Mucosa of rectum (tissue), 2 donors: Measurements from ENCODE around the gene QSOX1.

Experiments
- H3K27ac ChIP-seq, 2 donors: one replicate each; pipeline ENCODE4 v1.7.0; 2013; ENCODE audit warnings: inconsistent platforms in 2 of 2, low read depth in 2 of 2, low read length in 2 of 2
- H3K27me3 ChIP-seq, 2 donors: one replicate each; pipeline ENCODE4 v1.7.0; 2013; ENCODE audit warnings: low read length in 2 of 2; ENCODE audit not compliant: control insufficient read depth in 2 of 2, insufficient read depth in 2 of 2
- H3K36me3 ChIP-seq, 2 donors: one replicate each; pipeline ENCODE4 v1.7.0; 2013; ENCODE audit warnings: low read length in 2 of 2; ENCODE audit not compliant: control insufficient read depth in 2 of 2, insufficient read depth in 2 of 2
- H3K4me1 ChIP-seq, 2 donors: one replicate each; pipeline ENCODE4 v1.7.0; 2013; ENCODE audit warnings: low read length in 2 of 2, mild to moderate bottlenecking in 1 of 2; ENCODE audit not compliant: control insufficient read depth in 2 of 2, insufficient read depth in 2 of 2
- H3K4me3 ChIP-seq, 2 donors: one replicate each; pipeline ENCODE4 v1.7.0; 2013; ENCODE audit warnings: low read length in 2 of 2
- H3K9ac ChIP-seq, 2 donors: one replicate each; pipeline ENCODE4 v1.7.0; 2013; ENCODE audit warnings: low read length in 2 of 2, low read depth in 1 of 2, mild to moderate bottlenecking in 1 of 2
- H3K9me3 ChIP-seq, 2 donors: one replicate each; pipeline ENCODE4 v1.7.0; 2013; ENCODE audit warnings: low read length in 2 of 2; ENCODE audit not compliant: control insufficient read depth in 2 of 2
- donor health status: healthy.
- donor health status: Normal muscosa, but diverticular disease.

Gene QSOX1, protein sequence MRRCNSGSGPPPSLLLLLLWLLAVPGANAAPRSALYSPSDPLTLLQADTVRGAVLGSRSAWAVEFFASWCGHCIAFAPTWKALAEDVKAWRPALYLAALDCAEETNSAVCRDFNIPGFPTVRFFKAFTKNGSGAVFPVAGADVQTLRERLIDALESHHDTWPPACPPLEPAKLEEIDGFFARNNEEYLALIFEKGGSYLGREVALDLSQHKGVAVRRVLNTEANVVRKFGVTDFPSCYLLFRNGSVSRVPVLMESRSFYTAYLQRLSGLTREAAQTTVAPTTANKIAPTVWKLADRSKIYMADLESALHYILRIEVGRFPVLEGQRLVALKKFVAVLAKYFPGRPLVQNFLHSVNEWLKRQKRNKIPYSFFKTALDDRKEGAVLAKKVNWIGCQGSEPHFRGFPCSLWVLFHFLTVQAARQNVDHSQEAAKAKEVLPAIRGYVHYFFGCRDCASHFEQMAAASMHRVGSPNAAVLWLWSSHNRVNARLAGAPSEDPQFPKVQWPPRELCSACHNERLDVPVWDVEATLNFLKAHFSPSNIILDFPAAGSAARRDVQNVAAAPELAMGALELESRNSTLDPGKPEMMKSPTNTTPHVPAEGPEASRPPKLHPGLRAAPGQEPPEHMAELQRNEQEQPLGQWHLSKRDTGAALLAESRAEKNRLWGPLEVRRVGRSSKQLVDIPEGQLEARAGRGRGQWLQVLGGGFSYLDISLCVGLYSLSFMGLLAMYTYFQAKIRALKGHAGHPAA

DNA sequence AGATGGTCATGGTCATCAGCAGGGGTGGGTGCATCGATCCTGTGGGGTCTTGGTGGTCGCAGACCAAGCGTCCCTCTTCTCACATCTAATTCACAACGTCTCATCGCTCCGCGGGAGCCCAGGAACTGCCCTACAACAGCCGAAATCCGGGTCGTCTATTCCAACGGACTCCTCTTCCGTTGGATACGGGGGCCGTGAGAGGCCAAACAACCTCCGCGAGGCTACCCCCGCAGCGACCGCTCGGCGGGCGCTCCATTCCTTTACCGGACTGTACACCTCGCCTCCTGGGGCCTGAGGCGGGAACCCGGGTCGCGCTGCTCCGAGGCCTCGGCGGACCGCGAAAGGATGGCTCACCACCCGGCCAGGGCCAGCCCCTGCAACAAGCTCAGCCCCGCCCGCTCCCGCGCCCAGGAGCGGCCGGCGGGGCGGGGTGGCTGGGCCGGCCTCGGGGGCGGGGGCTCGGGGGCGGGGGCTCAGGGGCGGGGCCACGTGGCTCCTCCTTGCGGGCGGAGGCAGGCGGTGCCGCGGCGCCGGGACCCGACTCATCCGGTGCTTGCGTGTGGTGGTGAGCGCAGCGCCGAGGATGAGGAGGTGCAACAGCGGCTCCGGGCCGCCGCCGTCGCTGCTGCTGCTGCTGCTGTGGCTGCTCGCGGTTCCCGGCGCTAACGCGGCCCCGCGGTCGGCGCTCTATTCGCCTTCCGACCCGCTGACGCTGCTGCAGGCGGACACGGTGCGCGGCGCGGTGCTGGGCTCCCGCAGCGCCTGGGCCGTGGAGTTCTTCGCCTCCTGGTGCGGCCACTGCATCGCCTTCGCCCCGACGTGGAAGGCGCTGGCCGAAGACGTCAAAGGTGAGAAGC lies at the start of gene QSOX1:
Gene QSOX1, plus strand, starts transcription at position 545 of the 857 bp plus-strand sequence. Its CDS starts 39 bp downstream, at position 584.
- H3K9me3 ChIP-seq = no peaks in the 10 kb centered on the region
- peak within 1 kb of the TSS; percentile 81 to 84 for H3K27ac ChIP-seq
- peak within 1 kb of the TSS; percentile 78 to 89 for H3K9ac ChIP-seq
- H3K4me3 ChIP-seq = peak within 1 kb of the TSS; percentile 86 to 90
- peaks cover 0 to 2% of the 10 kb centered on the region in 2 donors for H3K27me3 ChIP-seq
- no peaks in the 10 kb centered on the region for H3K36me3 ChIP-seq
- H3K4me1 ChIP-seq = peaks cover 33 to 44% of the 10 kb centered on the region in 2 donors

DNA sequence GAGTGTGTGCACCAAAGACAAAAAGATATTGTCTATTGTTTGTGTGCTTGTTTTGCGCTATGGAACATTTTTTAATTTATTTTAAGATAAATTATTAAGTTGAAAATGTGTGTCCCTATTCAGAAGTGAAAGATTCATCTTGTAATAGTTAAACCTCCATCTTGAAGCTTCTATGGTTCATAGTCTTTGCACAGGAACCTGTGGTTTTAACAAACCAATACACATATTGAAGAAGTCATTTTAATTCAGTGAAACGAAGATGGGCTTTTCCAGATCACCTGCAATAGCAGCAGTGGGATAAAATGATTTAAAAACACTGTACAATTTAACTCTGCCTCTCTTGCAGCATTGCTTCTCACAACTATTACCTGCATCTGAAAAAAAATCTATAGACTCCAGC lies 42.6 kb upstream of the QSOX1 start:
- Histone ChIP-seq H3K27me3 (no peaks in the 10 kb centered on the region), H3K9me3 (no peaks in the 10 kb centered on the region), H3K4me3 (no peak overlapping the region), H3K36me3 (peaks cover 28 to 29% of the 10 kb centered on the region in 2 donors), H3K4me1 (no peaks in the 10 kb centered on the region), H3K27ac (no peak overlapping the region), H3K9ac (no peak overlapping the region)

DNA sequence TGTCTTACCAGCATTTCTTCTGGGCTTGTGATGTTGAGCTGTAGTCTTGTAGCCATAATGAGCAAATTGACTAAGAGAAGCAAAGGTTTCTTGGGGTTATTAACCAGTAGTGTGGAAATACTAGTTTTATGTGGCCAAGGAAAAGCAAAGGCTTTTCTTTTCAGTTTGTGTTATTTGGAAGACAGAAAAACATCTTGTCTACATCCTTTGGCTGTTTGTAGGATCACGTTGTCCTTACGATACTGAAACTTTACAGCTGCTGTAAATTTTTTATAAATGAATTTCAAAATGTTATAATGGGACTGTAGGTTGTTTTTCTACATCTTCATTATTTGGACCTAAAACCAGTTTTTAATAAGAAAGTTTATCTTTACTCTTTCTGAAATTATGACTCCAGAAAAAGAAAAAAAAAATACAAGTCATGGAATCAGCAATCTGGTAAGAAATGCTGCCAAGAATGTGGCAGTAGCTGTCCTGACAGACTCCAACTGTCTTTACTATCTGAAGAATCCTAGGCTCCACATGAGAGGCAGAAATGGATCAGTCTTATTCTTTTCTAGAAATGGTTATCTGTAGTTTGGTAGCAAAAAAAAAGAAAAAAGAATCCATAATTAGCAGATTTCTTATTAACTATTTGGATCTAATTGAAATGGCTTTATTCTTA lies 41.6 kb upstream of the QSOX1 start:
- H3K4me1 ChIP-seq = no peaks in the 10 kb centered on the region
- H3K4me3 ChIP-seq = no peak overlapping the region
- H3K9me3 ChIP-seq = no peaks in the 10 kb centered on the region
- H3K27ac ChIP-seq = peak overlapping the region in 1 of 2 donors; percentile 24
- peaks cover 26 to 28% of the 10 kb centered on the region in 2 donors for H3K36me3 ChIP-seq
- no peaks in the 10 kb centered on the region for H3K27me3 ChIP-seq
- no peak overlapping the region for H3K9ac ChIP-seq

DNA sequence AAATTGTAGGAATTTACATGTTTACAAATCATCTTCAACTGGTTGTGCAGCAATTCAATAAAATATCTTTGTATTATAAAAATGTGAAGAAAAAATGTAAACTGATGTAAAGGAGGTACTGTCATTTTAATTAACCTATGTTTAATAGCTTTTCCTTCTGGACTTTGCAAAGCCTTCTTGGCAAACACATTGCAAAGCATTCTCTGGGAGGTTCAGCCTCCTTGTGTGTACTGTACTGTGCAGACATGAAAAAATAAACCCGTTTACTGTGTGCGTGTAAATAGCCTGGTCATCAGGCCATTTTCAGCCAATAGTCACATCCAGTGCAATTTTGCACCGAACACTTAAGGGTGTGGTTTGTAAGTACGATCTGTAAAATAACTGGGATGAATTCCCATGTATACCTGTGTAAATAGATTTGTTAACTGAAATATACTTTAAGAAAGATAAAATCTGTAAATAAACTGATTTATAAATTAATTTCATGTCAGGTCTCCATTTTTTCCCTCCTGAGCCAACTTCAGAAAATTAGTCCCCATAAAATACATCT lies 40.2 kb upstream of the QSOX1 start:
- H3K4me3 ChIP-seq = no peak overlapping the region
- no peaks in the 10 kb centered on the region for H3K4me1 ChIP-seq
- no peaks in the 10 kb centered on the region for H3K27me3 ChIP-seq
- no peak overlapping the region for H3K27ac ChIP-seq
- peaks cover 24 to 28% of the 10 kb centered on the region in 2 donors for H3K36me3 ChIP-seq
- H3K9ac ChIP-seq = no peak overlapping the region
- H3K9me3 ChIP-seq = no peaks in the 10 kb centered on the region

DNA sequence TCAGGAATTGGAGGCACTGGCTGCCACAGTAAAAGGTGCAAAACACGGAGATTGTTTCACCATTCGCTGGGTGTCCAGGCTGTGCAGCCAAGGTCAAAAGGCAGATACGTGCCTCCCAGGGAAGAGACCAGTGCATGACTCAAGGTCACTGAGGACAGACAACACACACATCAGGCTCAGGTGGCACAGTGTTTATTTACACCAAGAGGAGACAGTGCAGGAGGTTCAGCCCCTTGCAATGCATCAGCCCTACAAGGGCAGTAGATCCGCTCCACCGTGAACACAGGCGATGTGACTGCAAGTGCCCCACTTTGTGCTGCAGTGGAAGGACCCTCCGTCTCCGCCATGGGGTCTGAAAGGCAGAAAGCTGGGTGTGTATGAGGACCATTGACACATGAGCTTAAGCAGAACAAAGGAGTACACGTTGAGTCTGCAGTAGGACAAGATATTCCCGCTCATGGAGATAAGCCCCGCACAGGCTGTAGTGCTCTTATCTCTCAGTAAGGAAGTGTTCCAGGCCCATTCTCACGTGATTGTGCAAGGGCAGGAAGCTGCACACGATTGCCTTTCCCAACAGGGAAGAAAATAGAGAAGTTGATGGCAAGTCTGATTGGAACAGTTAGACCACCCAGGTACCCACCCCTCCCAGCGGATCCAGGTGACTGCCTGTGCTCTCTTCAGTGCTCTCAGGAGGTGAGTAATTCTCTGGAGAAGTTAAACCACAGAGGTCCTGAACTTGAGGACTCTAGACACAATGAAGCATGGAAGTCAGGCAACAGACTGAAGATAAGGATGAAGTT lies 37.5 kb upstream of the QSOX1 start:
- no peaks in the 10 kb centered on the region for H3K4me1 ChIP-seq
- H3K9ac ChIP-seq = no peak overlapping the region
- no peak overlapping the region for H3K27ac ChIP-seq
- no peaks in the 10 kb centered on the region for H3K9me3 ChIP-seq
- peaks cover 7 to 9% of the 10 kb centered on the region in 2 donors for H3K36me3 ChIP-seq
- H3K4me3 ChIP-seq = no peak overlapping the region
- no peaks in the 10 kb centered on the region for H3K27me3 ChIP-seq

DNA sequence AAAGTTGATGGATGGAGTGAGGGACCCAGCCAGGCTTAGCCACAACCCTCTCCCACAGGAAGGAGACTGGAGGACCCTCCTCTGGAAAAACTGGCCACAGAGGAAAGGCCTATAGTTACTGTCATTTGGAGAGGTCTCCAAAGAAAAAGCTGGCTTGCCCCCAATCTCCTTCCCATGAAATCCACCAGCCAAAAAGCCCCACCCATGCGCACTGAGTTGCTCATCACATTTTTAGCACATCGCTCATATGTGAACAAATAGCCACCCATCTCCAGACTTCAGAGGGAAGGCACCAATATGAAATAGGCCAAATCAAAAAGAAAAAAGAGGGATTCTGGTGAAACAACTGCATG lies 36.9 kb upstream of the QSOX1 start:
- Histone ChIP-seq H3K27ac (no peak overlapping the region), H3K9ac (no peak overlapping the region), H3K36me3 (peaks cover 2 to 3% of the 10 kb centered on the region in 2 donors), H3K9me3 (no peaks in the 10 kb centered on the region), H3K4me3 (no peak overlapping the region), H3K4me1 (no peaks in the 10 kb centered on the region), H3K27me3 (no peaks in the 10 kb centered on the region)

DNA sequence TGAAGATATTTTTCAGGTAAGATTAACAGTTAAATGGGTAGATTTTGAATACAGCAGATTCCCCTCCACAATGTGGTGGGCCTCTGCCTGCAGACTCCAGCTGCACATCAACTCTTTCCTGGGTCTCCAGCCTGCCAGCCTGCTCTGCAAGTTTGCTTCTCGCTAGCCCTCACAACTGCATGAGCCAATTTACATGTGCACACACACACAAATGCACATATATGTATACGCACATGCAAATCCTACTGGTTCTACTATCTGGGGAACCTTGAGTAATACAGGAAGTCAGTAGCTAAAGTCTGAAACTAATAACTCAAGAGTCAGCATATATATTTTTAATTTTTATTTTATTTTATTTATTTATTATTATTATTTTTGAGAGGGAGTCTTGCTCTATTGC lies 34.8 kb upstream of the QSOX1 start:
- no peaks in the 10 kb centered on the region for H3K9me3 ChIP-seq

DNA sequence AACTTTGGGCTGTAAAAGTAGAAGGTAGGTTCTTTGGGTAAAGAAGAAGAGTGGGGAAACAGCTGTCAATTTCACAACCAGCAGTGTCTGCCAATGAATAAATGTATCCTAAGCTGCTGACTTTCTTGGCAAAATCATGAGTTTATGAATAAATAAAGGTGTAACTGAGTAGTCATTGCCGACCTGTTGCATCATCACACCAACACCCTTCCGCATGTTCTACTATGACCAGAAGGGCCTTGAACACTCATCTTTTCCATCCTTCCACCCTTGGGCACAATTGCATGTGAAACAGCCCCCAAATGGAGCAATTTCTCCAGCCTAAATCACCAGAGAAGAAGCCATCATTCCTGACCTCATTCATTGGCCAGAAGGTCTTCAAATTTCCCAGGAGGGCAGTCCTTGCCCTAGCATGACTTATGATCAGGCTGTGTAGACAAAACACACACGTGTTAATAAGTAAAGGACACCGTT lies 31.2 kb upstream of the QSOX1 start:
- Histone ChIP-seq H3K9ac (no peak overlapping the region), H3K4me3 (no peak overlapping the region), H3K27ac (no peak overlapping the region), H3K9me3 (no peaks in the 10 kb centered on the region), H3K36me3 (no peaks in the 10 kb centered on the region), H3K4me1 (peaks cover 0 to 3% of the 10 kb centered on the region in 2 donors), H3K27me3 (no peaks in the 10 kb centered on the region)

More for the DNA sequence above, 34.8 kb upstream of the QSOX1 start:
- Histone ChIP-seq H3K27me3 (no peaks in the 10 kb centered on the region), H3K4me3 (no peak overlapping the region), H3K4me1 (no peaks in the 10 kb centered on the region), H3K27ac (no peak overlapping the region), H3K9ac (no peak overlapping the region), H3K36me3 (no peaks in the 10 kb centered on the region)

DNA sequence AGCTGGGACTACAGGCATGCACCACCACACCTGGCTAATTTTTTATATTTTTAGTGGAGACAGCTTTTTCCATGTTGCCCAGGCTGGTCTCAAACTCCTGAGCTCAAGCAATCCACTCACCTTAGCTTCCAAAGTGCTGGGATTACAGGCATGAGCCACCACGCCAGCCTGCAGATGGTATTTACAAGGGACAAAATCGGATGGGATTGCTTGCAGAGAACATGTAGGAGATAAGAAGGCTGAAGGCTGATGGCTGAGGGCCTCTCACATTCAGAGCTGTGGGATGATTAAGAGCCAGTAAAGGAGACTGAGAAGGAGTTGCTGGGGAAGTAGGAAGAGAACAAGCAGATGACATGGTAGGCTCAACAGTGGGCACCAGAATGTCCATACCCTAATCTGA lies 24.0 kb upstream of the QSOX1 start:
- H3K9me3 ChIP-seq = no peaks in the 10 kb centered on the region
- no peak overlapping the region for H3K4me3 ChIP-seq
- H3K4me1 ChIP-seq = peaks cover 0 to 3% of the 10 kb centered on the region in 2 donors
- H3K27ac ChIP-seq = no peak overlapping the region
- H3K27me3 ChIP-seq = no peaks in the 10 kb centered on the region
- H3K9ac ChIP-seq = no peak overlapping the region
- H3K36me3 ChIP-seq = no peaks in the 10 kb centered on the region
